Stomach smooth muscle (tissue), 2 donors: ENCODE results near the gene LIPT2.

ENCODE experiments used
- H3K27ac ChIP-seq: one replicate; pipeline ENCODE4 v1.7.0; 2013; ENCODE audit warnings: mild to moderate bottlenecking, low read length, inconsistent platforms
- H3K27me3 ChIP-seq, 2 donors: one replicate each; pipeline ENCODE4 v1.7.0; 2013; ENCODE audit warnings: low read length in 2 of 2; ENCODE audit not compliant: insufficient read depth in 2 of 2, control insufficient read depth in 1 of 2
- H3K36me3 ChIP-seq, 2 donors: one replicate each; pipeline ENCODE4 v1.7.0; 2013; ENCODE audit warnings: low read length in 2 of 2; ENCODE audit not compliant: control insufficient read depth in 2 of 2, insufficient read depth in 2 of 2
- H3K4me1 ChIP-seq: one replicate; pipeline ENCODE4 v1.7.0; 2013; ENCODE audit warnings: low read length; ENCODE audit not compliant: control insufficient read depth, insufficient read depth
- H3K4me3 ChIP-seq, 2 donors: one replicate each; pipeline ENCODE4 v1.7.0; 2013; ENCODE audit warnings: low read length in 2 of 2
- H3K9ac ChIP-seq, 2 donors: one replicate each; pipeline ENCODE4 v1.7.0; 2013; ENCODE audit warnings: low read length in 2 of 2, mild to moderate bottlenecking in 1 of 2
- H3K9me3 ChIP-seq, 2 donors: one replicate each; pipeline ENCODE4 v1.7.0; 2013; ENCODE audit warnings: low read length in 2 of 2; ENCODE audit not compliant: control insufficient read depth in 2 of 2
- donor health status: healthy.
- donor health status: Pancreatic carcinoma.

Gene LIPT2

GRCh38 chr11:74474316-74474715, 19.2 kb downstream of the LIPT2 start:
- H3K9ac ChIP-seq: no peak overlapping the region
- H3K4me1 ChIP-seq: no peaks in the 10 kb centered on the region
- H3K4me3 ChIP-seq: no peak overlapping the region
- no peaks in the 10 kb centered on the region for H3K27me3 ChIP-seq
- no peak overlapping the region for H3K27ac ChIP-seq
- H3K36me3 ChIP-seq: no peaks in the 10 kb centered on the region
- H3K9me3 ChIP-seq: no peaks in the 10 kb centered on the region

DNA sequence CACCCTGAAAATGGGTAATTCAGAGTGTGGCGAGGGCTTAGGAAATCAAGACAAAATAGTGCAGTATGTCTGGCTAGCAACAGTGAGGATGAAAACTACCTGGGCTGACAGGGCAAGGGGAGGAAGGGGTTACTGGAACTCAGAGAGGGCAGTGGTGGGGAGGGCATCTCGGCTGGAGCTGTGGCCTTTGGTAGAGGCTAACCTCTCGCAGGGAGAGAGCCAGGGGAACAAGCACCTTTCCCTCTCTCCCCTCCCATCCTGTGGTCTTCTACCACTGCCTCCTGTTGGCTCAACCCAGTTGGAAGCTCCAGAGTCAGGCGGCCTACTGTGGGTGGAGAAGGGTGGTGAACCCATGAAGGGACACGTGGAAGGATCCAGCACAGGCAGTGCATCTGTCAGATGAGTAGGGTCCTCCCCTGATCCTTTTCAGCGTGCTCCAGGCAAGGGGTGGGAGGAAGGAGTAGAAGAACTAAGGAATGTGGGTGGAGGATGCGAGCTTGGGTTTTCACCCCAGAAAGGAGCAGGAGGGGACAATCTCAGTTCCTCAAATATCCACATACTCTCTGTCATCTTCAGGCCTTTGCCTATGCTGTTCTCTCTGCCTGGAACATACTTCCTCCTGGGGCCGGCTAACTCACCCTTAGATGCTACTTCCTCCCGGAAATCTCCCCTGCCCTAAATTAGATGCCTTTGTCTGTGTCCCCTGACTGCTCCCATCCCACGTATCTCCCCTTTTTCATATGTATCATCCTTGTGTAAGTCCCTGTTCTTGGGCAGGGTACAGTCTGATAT, 19.9 kb downstream of the LIPT2 start:
- H3K27me3 ChIP-seq: no peaks in the 10 kb centered on the region
- no peaks in the 10 kb centered on the region for H3K4me1 ChIP-seq
- no peaks in the 10 kb centered on the region for H3K36me3 ChIP-seq
- no peak overlapping the region for H3K27ac ChIP-seq
- H3K4me3 ChIP-seq: no peak overlapping the region
- H3K9ac ChIP-seq: no peak overlapping the region
- no peaks in the 10 kb centered on the region for H3K9me3 ChIP-seq

DNA sequence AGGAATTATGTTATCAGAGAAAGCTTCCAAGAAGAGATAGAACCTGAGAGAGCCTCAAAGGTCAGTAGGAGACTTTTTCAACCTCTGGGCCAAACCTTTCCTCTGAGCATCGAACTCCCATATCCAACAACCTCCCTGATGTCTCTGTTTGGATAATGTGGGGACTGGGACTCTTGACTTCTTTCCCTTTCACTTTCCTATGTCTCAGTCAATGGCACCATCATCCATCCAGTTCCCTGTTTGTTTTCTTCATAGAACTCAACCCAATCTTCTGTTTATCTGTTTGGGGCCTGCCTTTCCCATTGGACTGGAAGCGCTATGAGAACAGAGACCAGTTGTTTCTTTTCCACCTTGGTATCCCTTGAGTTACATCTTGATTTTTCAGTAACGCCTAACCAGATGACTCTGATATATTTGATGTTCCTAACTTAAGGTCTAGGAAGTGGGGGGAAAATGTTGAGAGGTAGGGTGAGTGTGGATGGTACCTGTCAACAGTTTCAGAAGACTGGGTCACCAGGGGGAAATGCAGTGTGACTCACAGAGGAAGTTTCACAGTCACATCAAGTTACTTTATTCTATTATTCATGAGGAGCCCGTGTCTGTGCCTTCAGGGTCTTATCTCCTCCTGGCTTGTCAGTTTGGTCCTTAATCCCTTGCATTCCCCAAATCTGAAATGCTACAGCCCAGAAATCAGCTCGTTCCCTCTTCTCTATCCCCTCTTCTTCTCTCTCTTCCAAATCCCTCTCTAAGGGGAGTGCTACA, 21.7 kb downstream of the LIPT2 start:
- peaks cover under 1 to 6% of the 10 kb centered on the region in 2 donors for H3K27me3 ChIP-seq
- H3K4me3 ChIP-seq: no peak overlapping the region
- no peaks in the 10 kb centered on the region for H3K9me3 ChIP-seq
- H3K4me1 ChIP-seq: peaks cover 10% of the 10 kb centered on the region
- no peak overlapping the region for H3K9ac ChIP-seq
- no peak overlapping the region for H3K27ac ChIP-seq
- H3K36me3 ChIP-seq: no peaks in the 10 kb centered on the region

DNA sequence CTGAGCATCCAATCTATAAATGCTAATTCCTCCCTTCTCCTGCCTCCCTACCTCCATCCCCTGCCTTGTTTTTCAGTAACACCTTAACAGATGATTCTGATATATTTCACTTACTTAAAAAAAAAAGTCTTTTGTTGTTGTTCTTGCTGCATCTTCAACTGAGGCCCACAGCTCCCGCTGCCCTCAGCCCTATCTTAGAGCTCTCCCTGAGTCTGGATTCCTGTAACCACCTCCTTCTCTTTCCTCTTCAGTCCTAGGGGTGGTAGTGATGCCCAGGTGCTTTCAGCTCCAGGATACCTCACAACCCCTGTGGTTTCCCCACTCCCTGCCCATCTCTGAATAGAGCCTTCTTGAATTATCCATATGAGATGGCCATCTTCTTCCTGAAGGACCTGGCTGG, 22.5 kb downstream of the LIPT2 start:
- no peak overlapping the region for H3K9ac ChIP-seq
- H3K9me3 ChIP-seq: no peaks in the 10 kb centered on the region
- no peak overlapping the region for H3K27ac ChIP-seq
- H3K36me3 ChIP-seq: no peaks in the 10 kb centered on the region
- H3K4me3 ChIP-seq: no peak overlapping the region
- H3K4me1 ChIP-seq: peaks cover 14% of the 10 kb centered on the region
- peaks cover 2 to 8% of the 10 kb centered on the region in 2 donors for H3K27me3 ChIP-seq

DNA sequence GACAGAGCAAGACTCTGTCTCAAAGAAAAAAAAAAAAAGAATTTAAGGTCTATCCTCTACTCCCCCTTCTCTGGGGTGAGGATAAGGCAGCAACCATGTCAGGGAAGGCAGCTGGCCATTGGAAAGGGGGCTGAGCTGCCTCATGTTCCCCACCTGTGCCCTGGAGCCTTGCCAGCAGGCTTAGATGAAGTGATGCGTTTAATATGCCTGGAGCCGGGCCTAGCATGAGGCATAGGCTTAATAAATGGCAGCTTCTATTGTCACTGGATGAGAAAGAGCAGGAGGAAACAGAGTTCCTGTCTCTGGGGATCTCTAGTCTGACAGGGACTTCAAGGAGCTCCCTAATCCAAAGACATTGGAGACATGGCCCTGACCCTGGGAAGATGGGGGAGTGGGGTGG, 23.0 kb downstream of the LIPT2 start:
- Histone ChIP-seq H3K27ac (no peak overlapping the region), H3K9me3 (no peaks in the 10 kb centered on the region), H3K27me3 (peaks cover 2 to 8% of the 10 kb centered on the region in 2 donors), H3K36me3 (no peaks in the 10 kb centered on the region), H3K4me1 (peaks cover 14% of the 10 kb centered on the region), H3K4me3 (no peak overlapping the region), H3K9ac (no peak overlapping the region)

GRCh38 chr11:74468936-74469335, 24.6 kb downstream of the LIPT2 start:
- H3K27ac ChIP-seq: no peak overlapping the region
- no peak overlapping the region for H3K9ac ChIP-seq
- H3K27me3 ChIP-seq: peaks cover 2 to 8% of the 10 kb centered on the region in 2 donors
- peaks cover 14% of the 10 kb centered on the region for H3K4me1 ChIP-seq
- no peaks in the 10 kb centered on the region for H3K9me3 ChIP-seq
- H3K36me3 ChIP-seq: no peaks in the 10 kb centered on the region
- H3K4me3 ChIP-seq: no peak overlapping the region

DNA sequence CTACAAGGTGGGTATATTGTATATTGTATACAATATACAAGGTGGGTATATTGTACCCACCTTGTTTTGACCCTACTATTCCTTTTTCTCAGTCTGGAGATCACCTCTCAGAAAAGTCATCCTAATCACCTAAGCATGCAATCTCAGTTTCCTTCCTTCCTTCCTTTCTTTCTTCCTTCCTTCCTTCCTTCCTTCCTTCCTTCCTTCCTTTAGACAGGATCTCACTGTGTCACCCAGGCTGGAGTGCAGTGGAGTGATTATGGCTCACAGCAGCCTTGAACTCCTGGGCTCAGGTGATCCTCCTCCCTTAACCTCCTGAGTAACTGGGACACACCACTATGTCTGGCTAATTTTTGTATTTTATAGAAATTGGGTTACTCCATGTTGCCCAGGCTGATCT, 25.0 kb downstream of the LIPT2 start:
- Histone ChIP-seq H3K9ac (no peak overlapping the region), H3K4me1 (peaks cover 14% of the 10 kb centered on the region), H3K4me3 (no peak overlapping the region), H3K9me3 (no peaks in the 10 kb centered on the region), H3K27ac (no peak overlapping the region), H3K36me3 (no peaks in the 10 kb centered on the region), H3K27me3 (peaks cover 2 to 8% of the 10 kb centered on the region in 2 donors)

- no peaks in the 10 kb centered on the region for H3K36me3 ChIP-seq
- peaks cover 14% of the 10 kb centered on the region for H3K4me1 ChIP-seq
- no peak overlapping the region for H3K9ac ChIP-seq
- H3K27ac ChIP-seq: no peak overlapping the region
- H3K27me3 ChIP-seq: peaks cover 2 to 8% of the 10 kb centered on the region in 2 donors
- no peaks in the 10 kb centered on the region for H3K9me3 ChIP-seq
- H3K4me3 ChIP-seq: peak overlapping the region in 1 of 2 donors; percentile 77
These were observed 25.5 kb downstream of the LIPT2 start for GRCh38 chr11:74468058-74468457.

GRCh38 chr11:74466916-74467885, 26.3 kb downstream of the LIPT2 start, which contains the start of gene KCNE3:
KCNE3 (minus strand) TSS chr11:74467549; CDS start chr11:74457563, 9,986 bp downstream.
- H3K36me3 ChIP-seq: no peaks in the 10 kb centered on the region
- H3K27ac ChIP-seq: no peak within 1 kb of the TSS
- H3K27me3 ChIP-seq: peaks cover 2 to 8% of the 10 kb centered on the region in 2 donors
- H3K4me1 ChIP-seq: peaks cover 14% of the 10 kb centered on the region
- H3K9me3 ChIP-seq: no peaks in the 10 kb centered on the region
- peak within 1 kb of the TSS; percentile 56 to 77 for H3K4me3 ChIP-seq
- peak within 1 kb of the TSS in 1 of 2 donors; percentile 36 for H3K9ac ChIP-seq

DNA sequence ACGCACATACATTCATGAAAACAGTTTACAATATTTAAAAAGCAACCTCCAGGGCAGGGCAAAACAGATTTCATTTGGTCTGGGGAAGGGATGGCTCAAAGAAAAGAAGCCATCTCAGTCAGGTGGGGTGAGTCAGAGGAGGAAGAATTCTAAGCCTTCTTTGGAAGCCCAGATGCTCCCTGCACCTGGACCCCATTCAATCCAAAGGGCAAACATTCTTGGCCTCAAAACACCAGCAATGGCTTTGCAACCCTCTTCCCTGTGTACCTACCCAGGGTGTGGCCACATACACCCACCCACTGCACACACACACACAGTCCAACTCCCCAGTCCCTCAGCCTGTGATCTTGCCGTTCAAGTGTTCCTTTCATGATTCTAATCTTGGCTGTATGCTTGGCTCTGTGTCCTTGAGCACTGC, 28.2 kb downstream of the LIPT2 start:
- H3K27ac ChIP-seq: no peak overlapping the region
- H3K9me3 ChIP-seq: no peaks in the 10 kb centered on the region
- H3K4me1 ChIP-seq: peaks cover 14% of the 10 kb centered on the region
- peaks cover 2 to 8% of the 10 kb centered on the region in 2 donors for H3K27me3 ChIP-seq
- no peak overlapping the region for H3K9ac ChIP-seq
- H3K4me3 ChIP-seq: no peak overlapping the region
- H3K36me3 ChIP-seq: no peaks in the 10 kb centered on the region
